H9 (cell line): ENCODE measurements around the gene EYA4. TPM values are rescaled to one million over a fixed set of nuclear protein-coding genes. Genes with fewer than 3 reads are reported as not detected.
A peak's percentile ranks its signal among the peaks of the same experiment; 100 is the strongest.

Source experiments
- DNase-seq: peaks from one replicate; pipeline ENCODE4 v3.0.0-alpha.2; 2017
- H2AFZ ChIP-seq: one replicate; pipeline ENCODE4 v1.6.1; 2013; ENCODE audit warnings: mild to moderate bottlenecking, low read length, control low read depth, moderate library complexity
- H2AK5ac ChIP-seq: 2 replicates; pipeline ENCODE4 v1.6.1; 2013; ENCODE audit warnings: low read length, control low read depth, mixed read lengths; ENCODE audit not compliant: insufficient read length
- H2BK120ac ChIP-seq: one replicate; pipeline ENCODE4 v1.6.1; 2013; ENCODE audit warnings: low read depth, mild to moderate bottlenecking, low read length, control low read depth, inconsistent platforms; ENCODE audit not compliant: poor library complexity, severe bottlenecking
- H2BK12ac ChIP-seq: 2 replicates; pipeline ENCODE4 v1.6.1; 2013; ENCODE audit warnings: low read length, control low read depth, mixed read lengths, low read depth; ENCODE audit not compliant: insufficient read length
- H2BK15ac ChIP-seq: 2 replicates; pipeline ENCODE4 v1.6.1; 2013; ENCODE audit warnings: low read depth, low read length, control low read depth
- H2BK20ac ChIP-seq: one replicate; pipeline ENCODE4 v1.6.1; 2013; ENCODE audit warnings: low read depth, mild to moderate bottlenecking, low read length, control low read depth, inconsistent platforms; ENCODE audit not compliant: poor library complexity, severe bottlenecking
- H2BK5ac ChIP-seq: 2 replicates; pipeline ENCODE4 v1.6.1; 2013; ENCODE audit warnings: low read length, control low read depth, mixed read lengths; ENCODE audit not compliant: insufficient read length
- H3K14ac ChIP-seq: 2 replicates; pipeline ENCODE4 v1.6.1; 2013; ENCODE audit warnings: low read length, control low read depth; ENCODE audit not compliant: insufficient read depth
- H3K18ac ChIP-seq: 2 replicates; pipeline ENCODE4 v1.6.1; 2013; ENCODE audit warnings: low read depth, mild to moderate bottlenecking, mixed read lengths, low read length, control low read depth; ENCODE audit not compliant: insufficient read length
- H3K23ac ChIP-seq: 2 replicates; pipeline ENCODE4 v1.6.1; 2013; ENCODE audit warnings: low read length, control low read depth, mixed read lengths, low read depth; ENCODE audit not compliant: insufficient read length
- H3K23me2 ChIP-seq: 2 replicates; pipeline ENCODE4 v1.6.1; 2013; ENCODE audit warnings: low read depth, mild to moderate bottlenecking, mixed read lengths, low read length, control low read depth; ENCODE audit not compliant: insufficient read length, poor library complexity, severe bottlenecking
- H3K27ac ChIP-seq: 2 replicates; pipeline ENCODE4 v1.5.1; 2013; ENCODE audit warnings: low read length, control low read depth, mixed read lengths, low read depth; ENCODE audit not compliant: insufficient read length
- H3K27me3 ChIP-seq: 2 replicates; pipeline ENCODE4 v1.6.1; 2013; ENCODE audit warnings: low read length, control low read depth, inconsistent platforms; ENCODE audit not compliant: insufficient read depth
- H3K4ac ChIP-seq: 2 replicates; pipeline ENCODE4 v1.6.1; 2013; ENCODE audit warnings: low read depth, mild to moderate bottlenecking, control low read depth, inconsistent platforms, low read length, moderate library complexity
- H3K4me1 ChIP-seq: 2 replicates; pipeline ENCODE4 v1.6.1; 2013; ENCODE audit warnings: low read length, control low read depth, inconsistent platforms; ENCODE audit not compliant: insufficient read depth
- H3K4me2 ChIP-seq: 2 replicates; pipeline ENCODE4 v1.6.1; 2013; ENCODE audit warnings: low read length, control low read depth, mixed read lengths; ENCODE audit not compliant: insufficient read length, insufficient read depth
- H3K56ac ChIP-seq: 2 replicates; pipeline ENCODE4 v1.6.1; 2013; ENCODE audit warnings: low read depth, mild to moderate bottlenecking, mixed read lengths, low read length, control low read depth; ENCODE audit not compliant: insufficient read length
- H3K79me1 ChIP-seq: 2 replicates; pipeline ENCODE4 v1.6.1; 2013; ENCODE audit warnings: low read depth, mild to moderate bottlenecking, moderate library complexity, low read length, control low read depth, inconsistent platforms; ENCODE audit not compliant: insufficient read depth, poor library complexity, severe bottlenecking
- H3K79me2 ChIP-seq: 2 replicates; pipeline ENCODE4 v1.6.1; 2013; ENCODE audit warnings: low read length, control low read depth, inconsistent platforms; ENCODE audit not compliant: insufficient read depth
- H3K9ac ChIP-seq: 2 replicates; pipeline ENCODE4 v1.6.1; 2013; ENCODE audit warnings: low read length, control low read depth, mixed read lengths; ENCODE audit not compliant: insufficient read length; ENCODE audit errors: extremely low read depth
- H3K9me3 ChIP-seq: one replicate; pipeline ENCODE4 v1.6.1; 2013; ENCODE audit warnings: low read depth, low read length, inconsistent platforms; ENCODE audit not compliant: control insufficient read depth
- H3T11ph ChIP-seq: one replicate; pipeline ENCODE4 v1.6.1; 2013; ENCODE audit warnings: mild to moderate bottlenecking, low read length, control low read depth, inconsistent platforms
- H4K20me1 ChIP-seq: one replicate; pipeline ENCODE4 v1.6.1; 2013; ENCODE audit not compliant: control insufficient read depth, insufficient read length, insufficient read depth
- H4K5ac ChIP-seq: 2 replicates; pipeline ENCODE4 v1.6.1; 2013; ENCODE audit warnings: low read depth, mild to moderate bottlenecking, mixed read lengths, low read length, control low read depth; ENCODE audit not compliant: insufficient read length
- H4K8ac ChIP-seq: replicated peaks from 2 replicates; pipeline ENCODE4 v1.6.1; 2013; ENCODE audit warnings: low read length, control low read depth, mixed read lengths, low read depth; ENCODE audit not compliant: insufficient read length
- H4K91ac ChIP-seq: 2 replicates; pipeline ENCODE4 v1.6.1; 2013; ENCODE audit warnings: low read depth, mild to moderate bottlenecking, moderate library complexity, mixed read lengths, low read length, control low read depth; ENCODE audit not compliant: insufficient read length
- H3K27ac Mint-ChIP-seq, 3 experiments: 2 replicates in 2 of 3; 3 replicates in 1 of 3; pipeline ENCODE4 v1.8.0; 2020 to 2021; ENCODE audit warnings: mixed read lengths in 3 of 3, mild to moderate bottlenecking in 1 of 3, moderate library complexity in 1 of 3
- H3K27me3 Mint-ChIP-seq: 2 replicates; pipeline ENCODE4 v1.8.0; 2021; ENCODE audit warnings: low read depth, mild to moderate bottlenecking, moderate library complexity, mixed read lengths
- H3K36me3 Mint-ChIP-seq, 3 experiments: 2 replicates in 2 of 3; 3 replicates in 1 of 3; pipeline ENCODE4 v1.8.0; 2020 to 2021; ENCODE audit warnings: low read depth in 3 of 3, mixed read lengths in 3 of 3; ENCODE audit not compliant: insufficient read depth in 1 of 3
- H3K4me1 Mint-ChIP-seq, 2 experiments: 2 replicates each; pipeline ENCODE4 v1.8.0; 2020; ENCODE audit warnings: mixed read lengths in 2 of 2
- H3K4me3 Mint-ChIP-seq, 2 experiments: 2 replicates in 1 of 2; 3 replicates in 1 of 2; pipeline ENCODE4 v1.8.0; 2020 to 2021; ENCODE audit warnings: mild to moderate bottlenecking in 2 of 2, mixed read lengths in 2 of 2, moderate library complexity in 1 of 2
- H3K9me3 Mint-ChIP-seq, 2 experiments: 2 replicates in 1 of 2; 3 replicates in 1 of 2; pipeline ENCODE4 v1.8.0; 2020; ENCODE audit warnings: mild to moderate bottlenecking in 2 of 2, mixed read lengths in 2 of 2, moderate library complexity in 1 of 2
- WGBS: extraction: QIAGEN DNeasy Blood & Tissue Kit; methylation state at CpG from one replicate; pipeline ENCODE4 v1.1.7; 2013; ENCODE audit warnings: missing lambda C conversion rate, low lambda C conversion rate, mixed read lengths; ENCODE audit not compliant: insufficient read length; ENCODE audit errors: extremely low coverage; 5-methylcytosine and 5-hydroxymethylcytosine counted together
- total RNA-seq: library from RNA; stranded (reverse); gene quantifications from 2 replicates; pipeline ENCODE4 v1.2.1, GENCODE V29; 2021
- TF ChIP-seq, protein P1 (sequence below): fragments of 200-600 bp; sonication (generic); conservative IDR thresholded peaks from 3 replicates; pipeline ENCODE4 v1.8.0; 2021; ENCODE audit warnings: antibody characterized with exemption, mild to moderate bottlenecking

The EYA4 gene
- total RNA-seq, 1 experiment from 2014 or later, result 0.26 TPM

DNA sequence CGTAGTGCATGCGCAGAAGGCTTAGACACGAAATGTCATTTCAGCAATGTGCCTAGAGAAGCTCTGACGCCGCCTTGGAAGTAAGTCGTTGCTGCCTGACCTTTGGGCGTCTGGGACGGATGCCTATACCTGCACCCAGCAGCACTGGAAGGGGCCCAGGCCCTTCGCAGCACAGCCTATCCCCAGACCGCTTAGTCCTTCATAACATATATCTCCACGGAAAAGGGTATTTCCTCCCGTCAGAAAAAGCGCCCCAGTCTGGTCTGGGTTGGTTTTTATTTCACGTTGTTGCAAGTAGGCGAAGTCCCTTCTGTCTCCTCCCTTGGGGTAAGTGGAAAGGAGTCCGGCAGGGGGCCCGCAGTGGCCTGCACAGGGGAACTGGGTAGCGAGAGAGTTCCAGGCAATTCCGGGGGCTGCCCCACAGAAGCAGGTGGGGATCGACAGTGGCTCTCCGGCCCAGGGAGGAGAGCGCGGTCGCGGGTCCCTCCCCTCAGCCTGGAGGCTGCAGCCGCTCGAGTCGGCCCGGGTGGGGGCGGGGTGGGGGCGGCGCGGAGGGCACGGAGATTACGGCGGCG lies 559 bp upstream of the EYA4 start:
- Mint-ChIP-seq H3K4me3 (peak overlapping the region; percentile 71 to 88), H3K36me3 (no peaks in the 10 kb centered on the region), H3K4me1 (peaks cover 20 to 23% of the 10 kb centered on the region in 2 experiments), H3K27me3 (peaks cover 65% of the 10 kb centered on the region), H3K27ac (no peak overlapping the region), H3K9me3 (no peaks in the 10 kb centered on the region)
- no peak overlapping the region for H3K4ac ChIP-seq
- no peak overlapping the region for H3K23ac ChIP-seq
- H3K23me2 ChIP-seq, result peaks cover 28% of the 10 kb centered on the region
- no peak overlapping the region for H2AFZ ChIP-seq
- H4K5ac ChIP-seq, result no peak overlapping the region
- no CpG with 5 or more reads among the region's 37 CpGs for WGBS
- no peak overlapping the region for H3K18ac ChIP-seq
- H2BK20ac ChIP-seq, result no peak overlapping the region
- peak overlapping the region; percentile 93 for H3K4me2 ChIP-seq
- H3K9me3 ChIP-seq, result no peaks in the 10 kb centered on the region
- no peaks in the 10 kb centered on the region for H3K79me2 ChIP-seq
- H3K56ac ChIP-seq, result no peak overlapping the region
- H3K27me3 ChIP-seq, result peaks cover 37% of the 10 kb centered on the region
- no peaks in the 10 kb centered on the region for H3K79me1 ChIP-seq
- H4K8ac ChIP-seq, result no peak overlapping the region
- H2AK5ac ChIP-seq, result no peak overlapping the region
- H3T11ph ChIP-seq, result no peak overlapping the region
- DNase-seq, result peak; percentile 66
- H2BK120ac ChIP-seq, result no peak overlapping the region
- no peak overlapping the region for H3K9ac ChIP-seq
- H3K4me1 ChIP-seq, result no peaks in the 10 kb centered on the region
- no peak overlapping the region for H2BK12ac ChIP-seq
- H3K27ac ChIP-seq, result no peak overlapping the region
- no peak overlapping the region for H2BK15ac ChIP-seq
- H4K20me1 ChIP-seq, result no peaks in the 10 kb centered on the region
- H2BK5ac ChIP-seq, result no peak overlapping the region
- TF ChIP-seq, protein P1, sequence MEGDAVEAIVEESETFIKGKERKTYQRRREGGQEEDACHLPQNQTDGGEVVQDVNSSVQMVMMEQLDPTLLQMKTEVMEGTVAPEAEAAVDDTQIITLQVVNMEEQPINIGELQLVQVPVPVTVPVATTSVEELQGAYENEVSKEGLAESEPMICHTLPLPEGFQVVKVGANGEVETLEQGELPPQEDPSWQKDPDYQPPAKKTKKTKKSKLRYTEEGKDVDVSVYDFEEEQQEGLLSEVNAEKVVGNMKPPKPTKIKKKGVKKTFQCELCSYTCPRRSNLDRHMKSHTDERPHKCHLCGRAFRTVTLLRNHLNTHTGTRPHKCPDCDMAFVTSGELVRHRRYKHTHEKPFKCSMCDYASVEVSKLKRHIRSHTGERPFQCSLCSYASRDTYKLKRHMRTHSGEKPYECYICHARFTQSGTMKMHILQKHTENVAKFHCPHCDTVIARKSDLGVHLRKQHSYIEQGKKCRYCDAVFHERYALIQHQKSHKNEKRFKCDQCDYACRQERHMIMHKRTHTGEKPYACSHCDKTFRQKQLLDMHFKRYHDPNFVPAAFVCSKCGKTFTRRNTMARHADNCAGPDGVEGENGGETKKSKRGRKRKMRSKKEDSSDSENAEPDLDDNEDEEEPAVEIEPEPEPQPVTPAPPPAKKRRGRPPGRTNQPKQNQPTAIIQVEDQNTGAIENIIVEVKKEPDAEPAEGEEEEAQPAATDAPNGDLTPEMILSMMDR, result peak; percentile 43; the same call in 2 of the 3 replicates
- no peak overlapping the region for H4K91ac ChIP-seq
- no peak overlapping the region for H3K14ac ChIP-seq
